HS-5 (cell line): Measurements from ENCODE around the gene SUSD6.
"Not testable (repeated sequence)": the region's sequence is repeated elsewhere in the genome, so short reads cannot be mapped to it uniquely, and the experiment has no call there.

ENCODE experiments used
- DNase-seq: peaks from one replicate; pipeline ENCODE4 v3.0.0-alpha.2; 2012; ENCODE audit warnings: low read depth

Gene SUSD6

DNA sequence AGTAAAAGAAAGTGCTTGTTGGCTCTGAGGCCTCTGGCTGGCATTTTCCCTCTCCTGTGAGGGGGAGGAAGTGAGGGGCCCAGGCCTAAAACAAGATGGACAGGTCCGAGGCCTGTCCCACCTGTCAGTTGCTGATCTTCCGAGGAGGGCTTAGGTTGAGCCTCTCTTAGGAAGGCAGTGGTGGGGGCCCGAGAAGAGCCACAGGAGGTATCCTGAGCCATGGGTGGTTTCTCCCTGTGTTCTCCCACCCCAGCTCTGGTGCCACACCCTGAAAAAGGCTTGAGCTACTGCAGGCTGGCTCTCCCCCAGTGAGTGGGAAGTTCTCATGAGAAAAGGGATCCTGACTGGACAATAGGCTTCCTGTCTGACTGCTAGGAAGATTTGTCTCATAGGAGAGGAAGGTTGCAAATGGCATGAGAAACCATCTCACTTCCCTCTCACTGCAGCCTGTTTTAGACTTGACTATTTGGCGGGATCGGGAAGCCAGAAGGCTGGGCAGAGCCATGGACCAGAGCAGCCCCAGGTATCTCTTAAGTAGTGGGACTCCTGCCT, 83.4 kb downstream of the SUSD6 start:
- DNase-seq: no peak

DNA sequence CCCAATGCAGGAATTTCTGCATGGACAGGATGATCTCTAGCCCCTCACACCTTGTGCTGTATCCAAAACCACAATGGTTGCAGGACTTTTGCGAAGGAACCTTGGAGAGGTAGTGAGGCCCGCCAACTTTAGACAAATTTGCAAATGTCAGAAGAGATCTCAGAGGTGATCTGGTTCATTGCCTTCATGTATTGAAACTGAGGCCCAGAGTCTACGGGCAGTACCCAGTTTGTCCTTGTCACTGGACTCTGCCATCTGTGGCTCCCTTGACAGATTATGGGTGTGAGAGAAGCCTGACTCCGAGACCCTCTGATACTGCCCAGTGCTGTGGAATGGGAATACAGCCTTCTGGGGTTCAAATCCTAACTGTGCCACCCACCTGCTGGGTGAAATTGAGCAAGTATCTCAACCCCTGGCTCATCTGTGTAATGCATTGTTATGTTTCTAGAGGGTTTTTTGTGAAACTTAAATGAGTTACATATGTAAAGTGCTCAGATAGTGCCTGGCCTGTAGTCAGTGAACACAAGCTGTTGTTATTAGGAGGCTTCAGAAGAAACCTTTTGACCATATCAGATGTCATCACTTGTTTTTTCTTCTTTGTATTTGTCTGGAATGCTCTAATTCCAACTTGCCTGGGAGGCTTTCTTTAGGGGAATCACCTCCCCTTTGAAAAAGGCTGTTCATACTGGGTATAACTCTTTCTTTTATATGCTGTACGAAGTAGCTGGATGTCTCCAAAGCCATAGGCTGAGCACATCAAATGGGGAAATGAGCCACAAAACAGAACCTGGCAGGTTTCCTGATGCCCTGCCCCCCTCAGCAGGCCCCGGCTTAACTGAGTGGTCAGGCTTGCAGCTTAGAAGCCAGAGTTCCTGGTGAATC, 84.2 kb downstream of the SUSD6 start:
- DNase-seq: no peak

DNA sequence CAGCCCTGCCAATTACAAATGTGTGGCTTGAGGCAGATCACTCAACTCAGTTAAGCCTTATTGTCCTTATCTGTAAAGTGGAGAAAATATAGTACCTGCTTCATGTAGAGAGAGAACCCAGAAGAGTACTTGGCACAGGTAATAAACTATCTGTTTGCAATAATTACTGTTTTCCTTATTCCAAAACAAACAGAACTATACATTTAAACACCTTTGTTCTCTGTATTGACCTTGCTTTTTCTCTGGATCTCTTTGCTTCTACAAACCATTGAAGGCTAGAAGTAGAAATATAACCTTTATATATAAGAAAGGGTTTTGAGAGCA, 84.8 kb downstream of the SUSD6 start:
- no peak for DNase-seq

DNA sequence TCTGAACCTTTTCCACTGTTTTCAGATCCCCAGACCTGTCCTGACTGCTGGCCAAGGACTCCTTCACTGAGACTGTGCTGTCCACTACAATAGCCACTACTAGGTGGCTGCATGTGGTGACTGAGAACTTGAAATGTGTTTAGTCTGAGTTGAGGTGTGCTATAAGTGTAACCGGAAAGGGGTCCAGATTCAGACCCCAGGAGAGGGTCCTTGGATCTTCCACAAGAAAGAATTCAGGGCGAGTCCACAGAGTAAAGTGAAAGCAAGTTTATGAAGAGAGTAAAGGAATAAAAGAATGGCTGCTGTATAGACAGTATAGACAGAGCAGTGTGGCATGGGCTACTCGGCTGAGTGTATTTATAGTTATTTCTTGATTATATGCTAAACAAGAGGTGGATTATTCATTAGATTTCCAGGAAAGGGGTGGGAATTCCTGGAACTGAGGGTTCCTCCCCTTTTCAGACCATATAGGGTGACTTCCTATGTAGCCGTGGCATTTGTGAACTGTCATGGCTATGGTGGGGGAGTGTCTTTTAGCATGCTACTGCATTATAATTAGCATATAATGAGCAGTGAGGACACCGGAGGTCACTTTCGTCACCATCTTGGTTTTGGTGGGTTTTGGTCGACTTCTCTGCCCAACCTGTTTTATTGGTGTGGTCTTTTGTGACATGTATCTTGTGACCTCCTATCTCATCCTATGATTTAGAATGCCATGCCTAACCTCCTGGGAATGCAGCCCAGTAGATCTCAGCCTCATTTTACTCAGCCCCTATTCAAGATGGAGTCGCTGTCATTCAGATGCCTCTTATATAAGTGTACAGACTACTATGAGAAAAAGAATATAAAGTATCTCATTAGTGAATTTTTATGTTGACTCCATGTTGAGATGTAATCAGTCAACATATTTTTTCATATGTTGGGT, 85.5 kb downstream of the SUSD6 start:
- no peak for DNase-seq

DNA sequence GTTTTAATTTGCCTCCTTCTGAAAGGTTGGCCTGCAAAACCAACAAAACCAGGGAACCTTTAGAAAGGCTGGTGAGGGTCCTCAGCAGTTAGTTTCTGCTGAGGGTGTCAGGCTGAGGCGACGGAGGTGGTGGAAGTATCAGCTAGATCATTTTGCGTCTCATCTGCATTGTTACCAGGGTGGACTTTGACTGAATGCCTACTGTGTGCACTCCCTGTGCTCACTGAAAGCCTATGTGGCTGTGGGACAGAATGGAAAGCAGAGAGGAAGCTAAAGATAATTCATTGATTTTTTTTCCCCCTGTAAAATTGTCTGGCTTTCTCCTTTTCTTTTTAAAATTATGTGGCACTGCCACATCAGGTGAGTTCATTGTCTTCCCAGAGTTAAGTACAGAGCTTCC, 87.2 kb downstream of the SUSD6 start:
- DNase-seq: no peak

GRCh38 chr14:69699243-69699642, 87.8 kb downstream of the SUSD6 start:
- DNase-seq: not testable (repeated sequence)

DNA sequence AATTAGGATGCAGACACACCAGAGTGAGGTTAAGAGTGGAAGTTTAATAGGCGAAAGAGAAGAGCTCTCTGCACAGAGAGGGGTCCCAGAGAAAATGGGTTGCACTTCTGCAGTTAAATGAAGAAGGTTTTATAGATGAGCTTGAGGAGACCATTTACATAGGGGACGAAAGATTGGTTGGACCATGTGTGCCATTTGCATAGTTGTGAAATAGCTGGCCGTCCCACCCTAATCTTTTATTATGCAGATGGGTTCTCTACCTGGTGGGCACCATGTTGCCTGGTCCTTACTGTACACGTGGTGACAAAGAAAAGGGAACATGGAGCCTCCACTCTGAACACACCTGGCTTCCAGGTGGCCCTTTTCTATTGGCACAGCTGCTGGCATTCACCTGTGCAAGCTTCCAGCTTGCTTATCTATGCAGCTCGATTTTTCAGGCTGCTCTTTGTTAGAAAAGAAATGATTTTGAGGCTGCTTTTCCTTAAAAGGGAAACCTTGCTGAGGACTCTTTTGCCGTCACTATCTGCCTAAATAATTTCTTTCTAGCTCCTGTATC, 88.4 kb downstream of the SUSD6 start:
- no peak for DNase-seq

DNA sequence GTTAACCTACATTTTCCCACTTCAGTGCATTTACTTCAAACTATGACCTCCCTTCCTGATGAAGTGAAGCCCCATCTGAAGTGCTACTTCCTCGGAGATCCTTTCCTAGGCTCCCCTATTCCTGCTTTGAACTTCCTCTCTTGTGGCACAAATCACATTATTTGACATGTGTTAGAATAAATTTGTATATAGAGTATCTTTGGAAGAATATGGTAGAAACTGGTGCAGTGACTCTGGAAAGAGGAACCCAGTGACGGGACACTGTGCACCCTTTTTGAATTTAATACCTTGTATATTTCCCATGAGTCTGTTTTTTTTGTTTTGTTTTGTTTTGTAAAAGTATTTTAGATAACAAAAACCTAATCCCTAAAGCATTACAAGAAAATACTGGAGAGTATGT, 89.2 kb downstream of the SUSD6 start:
- DNase-seq: no peak

GRCh38 chr14:69701291-69701690, 89.9 kb downstream of the SUSD6 start:
- DNase-seq: no peak

GRCh38 chr14:69701857-69702256, 90.5 kb downstream of the SUSD6 start:
- no peak for DNase-seq

GRCh38 chr14:69703047-69704039, 91.9 kb downstream of the SUSD6 start:
- DNase-seq: no peak

GRCh38 chr14:69704319-69704718, 92.9 kb downstream of the SUSD6 start:
- no peak for DNase-seq

- no peak for DNase-seq
Measured at GRCh38 chr14:69705706-69706105, 94.3 kb downstream of the SUSD6 start.

DNA sequence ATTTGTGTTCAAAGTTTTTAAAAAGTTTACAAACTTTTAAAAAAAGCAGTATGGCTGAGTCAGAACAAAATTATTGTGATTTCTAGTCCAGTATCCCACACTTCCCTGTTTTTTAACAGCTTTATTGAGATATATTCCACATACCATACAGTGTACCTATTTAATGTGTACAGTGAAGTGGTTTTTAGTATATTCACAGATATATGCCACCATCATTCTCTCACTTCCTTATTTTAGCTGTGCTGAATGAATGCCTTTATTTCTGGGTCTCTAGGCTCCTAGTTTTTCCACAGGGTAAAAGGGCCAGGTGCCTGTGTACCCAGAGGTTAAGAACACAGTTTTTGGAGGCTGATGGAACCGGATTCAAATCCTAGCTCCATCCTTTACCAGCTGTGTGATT, 96.7 kb downstream of the SUSD6 start:
- DNase-seq: no peak

GRCh38 chr14:69708586-69709560, 97.5 kb downstream of the SUSD6 start:
- DNase-seq: no peak

DNA sequence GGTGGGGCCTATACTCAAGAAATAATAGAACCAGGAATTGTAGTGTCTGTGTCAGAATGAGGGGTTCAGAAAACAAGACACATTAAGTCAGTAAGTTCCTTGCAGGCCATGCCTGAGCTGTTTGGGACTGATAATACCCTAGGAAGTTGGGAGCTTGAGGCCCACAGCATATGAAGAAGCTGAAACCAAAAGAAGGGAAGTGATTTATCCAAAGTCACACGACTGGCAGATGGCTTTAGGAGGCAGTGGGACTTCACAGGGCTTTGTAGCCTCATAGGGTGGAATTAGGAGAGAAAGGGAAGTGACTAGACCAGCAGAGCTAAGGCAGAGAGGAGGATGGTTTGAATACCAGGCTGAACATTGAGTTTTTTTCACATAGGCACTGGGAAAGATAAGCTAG, 99.0 kb downstream of the SUSD6 start:
- DNase-seq: no peak

DNA sequence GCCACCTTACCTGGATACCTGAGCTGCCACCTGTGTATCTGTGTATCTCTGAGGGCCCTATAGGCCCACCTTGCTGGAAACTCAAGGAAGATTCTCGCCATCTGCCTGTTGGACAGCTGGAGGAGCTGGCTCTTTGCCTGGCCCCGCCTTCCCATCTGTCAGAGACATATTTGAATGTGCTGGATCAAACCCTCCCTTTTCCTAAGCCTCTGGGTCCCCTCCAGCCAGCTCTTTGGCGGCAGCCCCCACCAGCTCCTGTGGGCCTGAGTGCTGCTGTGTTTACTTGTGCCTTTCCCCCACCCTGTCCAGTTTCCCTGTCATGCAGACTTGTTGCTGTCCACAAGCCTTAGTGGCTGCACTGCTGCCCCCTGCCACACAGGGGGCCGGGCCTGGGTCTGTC, 99.7 kb downstream of the SUSD6 start:
- no peak for DNase-seq

GRCh38 chr14:69711477-69711876, 100.1 kb downstream of the SUSD6 start:
- no peak for DNase-seq

- DNase-seq: no peak
Measured at GRCh38 chr14:69711881-69712560, 100.6 kb downstream of the SUSD6 start.
